Right atrium auricular region (tissue), 2 donors: ENCODE results near the gene FRMPD2. TPM values are rescaled to one million over a fixed set of nuclear protein-coding genes. Genes with fewer than 3 reads are reported as not detected.

Experiments used
- DNase-seq: peaks from one replicate; pipeline ENCODE4 v3.0.0-alpha.2; 2019; ENCODE audit warnings: low spot score
- H3K27ac ChIP-seq, 2 donors: fragments of 200-600 bp; sonication (generic); 1 replicate in 1 of 2; 2 replicates in 1 of 2; pipeline ENCODE4 v1.5.1; 2016 to 2019
- H3K27me3 ChIP-seq, 2 donors: fragments of 200-600 bp; sonication (generic); one replicate each; pipeline versions ENCODE4 v1.5.1 to v1.6.0; 2017 to 2019
- H3K36me3 ChIP-seq: fragments of 200-600 bp; sonication (generic); one replicate; pipeline ENCODE4 v1.5.1; 2016
- H3K4me1 ChIP-seq, 2 donors: fragments of 200-600 bp; sonication (generic); one replicate each; pipeline versions ENCODE4 v1.5.1 to v1.6.0; 2017 to 2019
- H3K4me3 ChIP-seq, 2 donors: fragments of 200-600 bp; sonication (generic); 1 replicate in 1 of 2; 2 replicates in 1 of 2; pipeline ENCODE4 v1.5.1; 2017 to 2019; ENCODE audit warnings: mild to moderate bottlenecking in 1 of 2, moderate library complexity in 1 of 2
- H3K9me3 ChIP-seq, 2 donors: fragments of 200-600 bp; sonication (generic); one replicate each; pipeline ENCODE4 v1.5.1; 2019
- total RNA-seq, 2 donors: library from RNA; depleted of rRNA; stranded (reverse); fragments of >200 nt; gene quantifications; one replicate each; pipeline ENCODE4 v1.1.0, GENCODE V29; 2016
- TF ChIP-seq, protein P1 (sequence below), 2 donors: fragments of 200-600 bp; sonication (generic); IDR thresholded peaks; one replicate each; pipeline ENCODE4 v1.5.1; 2019; ENCODE audit warnings: antibody characterized with exemption in 2 of 2

The FRMPD2 gene
- total RNA-seq, 2 donors from 2014 or later = 1.2 to 7.5 TPM

DNA sequence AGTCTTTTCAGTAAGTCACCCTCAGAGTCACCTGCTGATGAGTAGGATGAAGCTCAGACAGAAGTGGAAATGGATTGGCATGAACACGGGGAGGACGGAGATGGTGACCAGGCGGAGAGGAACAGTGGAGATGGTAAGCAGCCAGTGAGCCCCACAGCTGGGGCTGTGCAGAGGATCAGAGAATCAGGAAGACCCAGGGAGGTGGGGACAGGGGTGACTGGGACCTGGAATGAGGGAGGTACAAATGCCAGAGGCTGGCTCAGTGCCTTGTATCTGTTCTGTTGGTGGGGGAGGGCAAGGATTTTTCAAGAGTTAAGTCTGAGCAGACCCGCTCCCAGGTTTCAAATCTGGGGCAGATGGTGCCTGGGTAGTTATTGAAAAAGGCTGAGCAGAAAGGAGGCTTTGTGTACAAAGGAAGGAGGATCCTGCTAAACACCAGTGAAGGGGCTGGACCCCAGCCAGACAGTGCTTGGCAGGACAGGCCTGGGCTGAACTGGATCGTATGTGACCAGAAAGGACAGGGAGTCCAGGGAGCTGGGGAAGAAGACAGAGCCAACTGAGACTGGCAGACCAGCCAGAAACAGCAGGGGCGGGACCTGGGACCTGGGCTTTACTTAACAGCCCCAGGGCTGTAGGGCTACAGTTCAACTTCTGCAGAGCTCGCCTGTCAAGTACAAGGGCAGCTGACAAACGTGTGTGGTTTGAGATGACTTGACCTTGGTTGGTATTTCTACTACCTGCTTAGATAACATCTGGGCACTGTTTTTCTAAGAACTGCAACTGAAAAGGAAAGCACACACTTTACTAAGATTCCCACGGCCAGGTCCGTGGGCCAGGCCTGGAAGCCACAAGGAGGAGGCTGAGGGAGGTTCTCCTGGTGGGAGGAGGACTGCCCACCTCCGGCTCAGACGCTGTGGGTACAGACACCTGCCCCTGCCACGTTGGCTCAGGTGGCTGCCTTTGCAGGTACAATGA lies 13.2 kb upstream of the FRMPD2 start:
- Histone ChIP-seq H3K27me3 (no peaks in the 10 kb centered on the region), H3K9me3 (peaks cover 0 to 13% of the 10 kb centered on the region in 2 donors), H3K4me1 (peaks cover 0 to 5% of the 10 kb centered on the region in 2 donors), H3K27ac (no peak overlapping the region), H3K36me3 (no peaks in the 10 kb centered on the region), H3K4me3 (no peak overlapping the region)
- TF ChIP-seq, protein P1, sequence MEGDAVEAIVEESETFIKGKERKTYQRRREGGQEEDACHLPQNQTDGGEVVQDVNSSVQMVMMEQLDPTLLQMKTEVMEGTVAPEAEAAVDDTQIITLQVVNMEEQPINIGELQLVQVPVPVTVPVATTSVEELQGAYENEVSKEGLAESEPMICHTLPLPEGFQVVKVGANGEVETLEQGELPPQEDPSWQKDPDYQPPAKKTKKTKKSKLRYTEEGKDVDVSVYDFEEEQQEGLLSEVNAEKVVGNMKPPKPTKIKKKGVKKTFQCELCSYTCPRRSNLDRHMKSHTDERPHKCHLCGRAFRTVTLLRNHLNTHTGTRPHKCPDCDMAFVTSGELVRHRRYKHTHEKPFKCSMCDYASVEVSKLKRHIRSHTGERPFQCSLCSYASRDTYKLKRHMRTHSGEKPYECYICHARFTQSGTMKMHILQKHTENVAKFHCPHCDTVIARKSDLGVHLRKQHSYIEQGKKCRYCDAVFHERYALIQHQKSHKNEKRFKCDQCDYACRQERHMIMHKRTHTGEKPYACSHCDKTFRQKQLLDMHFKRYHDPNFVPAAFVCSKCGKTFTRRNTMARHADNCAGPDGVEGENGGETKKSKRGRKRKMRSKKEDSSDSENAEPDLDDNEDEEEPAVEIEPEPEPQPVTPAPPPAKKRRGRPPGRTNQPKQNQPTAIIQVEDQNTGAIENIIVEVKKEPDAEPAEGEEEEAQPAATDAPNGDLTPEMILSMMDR (IDR thresholded peaks at IDR 0.05) = no peak
- DNase-seq = no peak

DNA sequence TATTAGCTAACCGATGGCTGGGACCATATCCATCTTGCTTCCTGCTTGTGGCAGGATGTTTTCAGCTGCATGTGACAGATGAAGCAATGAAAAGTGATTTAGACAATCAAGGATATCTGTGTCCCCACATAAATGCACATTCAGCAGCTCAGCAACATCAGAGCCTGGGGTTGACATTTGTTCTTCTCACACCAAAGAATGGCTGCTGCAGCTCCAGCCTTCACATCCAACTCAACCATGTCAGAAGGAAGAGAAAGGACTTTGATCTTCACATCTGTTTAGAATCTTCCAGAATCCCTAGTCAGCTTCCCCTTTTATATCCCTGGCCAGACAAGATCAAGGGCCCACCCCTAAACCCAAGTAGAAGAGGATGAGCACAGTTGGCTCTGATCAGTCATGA lies 11.9 kb upstream of the FRMPD2 start:
- DNase-seq = no peak
- Histone ChIP-seq H3K27me3 (no peaks in the 10 kb centered on the region), H3K27ac (no peak overlapping the region), H3K4me3 (no peak overlapping the region), H3K4me1 (peaks cover 0 to 5% of the 10 kb centered on the region in 2 donors), H3K9me3 (peaks cover 0 to 8% of the 10 kb centered on the region in 2 donors), H3K36me3 (no peaks in the 10 kb centered on the region)
- TF ChIP-seq, protein P1 (IDR thresholded peaks at IDR 0.05) = no peak

DNA sequence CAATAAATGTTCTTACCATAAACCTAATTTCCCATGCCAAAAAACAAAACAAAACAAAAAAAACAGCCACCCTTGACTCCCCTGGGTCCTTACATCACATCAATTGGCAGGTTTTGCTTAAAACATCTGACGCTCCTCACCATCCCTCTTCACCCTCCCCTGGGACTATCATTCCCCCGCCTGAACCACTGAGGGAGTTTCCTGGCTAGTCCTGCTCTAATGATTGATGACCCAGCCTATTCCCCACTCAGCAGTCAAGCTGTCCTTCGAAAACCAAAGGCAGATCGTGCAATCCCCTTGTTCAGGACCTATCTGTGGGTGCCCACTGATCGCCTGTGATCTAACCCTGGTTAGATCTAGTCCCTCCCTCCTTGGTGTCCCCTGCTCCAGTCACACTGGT lies 11.2 kb upstream of the FRMPD2 start:
- peaks cover 0 to 8% of the 10 kb centered on the region in 2 donors for H3K9me3 ChIP-seq
- no peaks in the 10 kb centered on the region for H3K36me3 ChIP-seq
- TF ChIP-seq, protein P1 (IDR thresholded peaks at IDR 0.05) = no peak

DNA sequence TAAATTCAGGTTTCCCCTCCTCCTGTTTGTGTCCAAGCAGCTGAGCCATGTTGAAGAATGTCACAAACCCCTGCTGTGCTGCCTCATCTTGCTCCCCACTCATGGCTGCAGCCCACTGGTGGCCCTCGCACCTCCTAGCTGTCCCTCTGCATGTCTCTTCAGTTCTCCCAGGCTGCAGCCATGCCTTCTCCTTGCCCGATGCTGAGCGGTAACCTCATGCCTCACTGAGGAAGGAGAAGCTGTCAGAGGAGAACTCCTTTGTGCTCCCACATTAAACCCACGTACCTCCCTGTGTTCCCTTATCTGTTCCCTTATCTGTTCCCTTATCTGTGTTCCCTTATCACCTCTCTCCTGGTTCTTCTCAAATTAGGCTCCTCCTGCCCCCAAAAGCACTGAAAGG lies 10.3 kb upstream of the FRMPD2 start:
- Histone ChIP-seq H3K9me3 (peaks cover 0 to 8% of the 10 kb centered on the region in 2 donors), H3K4me3 (no peak overlapping the region), H3K27ac (no peak overlapping the region), H3K36me3 (no peaks in the 10 kb centered on the region), H3K4me1 (peaks cover 0 to under 1% of the 10 kb centered on the region in 2 donors), H3K27me3 (no peaks in the 10 kb centered on the region)
- TF ChIP-seq, protein P1 (IDR thresholded peaks at IDR 0.05) = no peak
- no peak for DNase-seq

More for the DNA sequence above, 11.2 kb upstream of the FRMPD2 start:
- H3K27ac ChIP-seq = no peak overlapping the region
- no peak overlapping the region for H3K4me3 ChIP-seq
- peaks cover 0 to 5% of the 10 kb centered on the region in 2 donors for H3K4me1 ChIP-seq
- no peak for DNase-seq
- H3K27me3 ChIP-seq = no peaks in the 10 kb centered on the region

DNA sequence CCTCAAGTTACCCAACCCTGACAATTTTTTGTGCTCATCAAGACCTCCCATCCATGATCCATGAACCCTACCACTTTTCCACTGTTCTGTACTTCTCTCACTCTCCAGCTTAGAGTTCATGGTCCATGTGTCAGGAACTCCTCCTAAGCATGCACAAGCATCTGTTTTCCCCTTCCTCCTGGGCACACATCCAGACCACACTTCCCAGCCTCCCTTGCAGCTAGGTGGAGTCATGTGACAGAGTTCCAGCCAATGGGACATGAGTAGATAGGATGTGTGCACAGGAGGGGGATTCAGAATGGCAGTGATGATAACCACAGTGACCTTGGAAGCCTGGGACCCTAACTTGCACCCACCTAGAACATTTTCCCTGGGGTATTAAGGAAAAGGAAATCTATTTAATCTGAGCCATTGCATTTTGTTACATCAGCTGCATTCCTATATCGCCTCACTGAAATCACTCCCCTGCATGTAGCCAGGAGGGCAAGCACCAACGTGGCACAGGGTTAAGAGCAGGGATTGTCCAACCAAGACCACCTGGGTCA lies 9.6 kb upstream of the FRMPD2 start:
- no peak overlapping the region for H3K27ac ChIP-seq
- H3K27me3 ChIP-seq = no peaks in the 10 kb centered on the region
- TF ChIP-seq, protein P1 (IDR thresholded peaks at IDR 0.05) = no peak
- H3K4me1 ChIP-seq = no peaks in the 10 kb centered on the region
- H3K9me3 ChIP-seq = peaks cover 0 to 8% of the 10 kb centered on the region in 2 donors
- no peak for DNase-seq
- H3K36me3 ChIP-seq = no peaks in the 10 kb centered on the region
- H3K4me3 ChIP-seq = no peak overlapping the region
